HG02840 (cell line): ENCODE data around the gene OR7G2.
"Not testable (repeated sequence)": the region's sequence is repeated elsewhere in the genome, so short reads cannot be mapped to it uniquely, and the experiment has no call there.

Experiments used
- ATAC-seq: cut with Tn5 transposase; IDR thresholded peaks from one replicate; pipeline ENCODE4 v1.9.1; 2021; ENCODE audit warnings: mild to moderate bottlenecking, moderate library complexity, moderate number of reproducible peaks; ENCODE audit not compliant: unreplicated experiment, low FRiP score

OR7G2 gene

GRCh38 chr19:9075064-9075949, 32.0 kb downstream of the OR7G2 start:
- no peak for ATAC-seq

GRCh38 chr19:9073806-9074205, 33.5 kb downstream of the OR7G2 start:
- ATAC-seq: no peak

- ATAC-seq: not testable (repeated sequence)
These were observed 35.6 kb downstream of the OR7G2 start for GRCh38 chr19:9071720-9072119.

DNA sequence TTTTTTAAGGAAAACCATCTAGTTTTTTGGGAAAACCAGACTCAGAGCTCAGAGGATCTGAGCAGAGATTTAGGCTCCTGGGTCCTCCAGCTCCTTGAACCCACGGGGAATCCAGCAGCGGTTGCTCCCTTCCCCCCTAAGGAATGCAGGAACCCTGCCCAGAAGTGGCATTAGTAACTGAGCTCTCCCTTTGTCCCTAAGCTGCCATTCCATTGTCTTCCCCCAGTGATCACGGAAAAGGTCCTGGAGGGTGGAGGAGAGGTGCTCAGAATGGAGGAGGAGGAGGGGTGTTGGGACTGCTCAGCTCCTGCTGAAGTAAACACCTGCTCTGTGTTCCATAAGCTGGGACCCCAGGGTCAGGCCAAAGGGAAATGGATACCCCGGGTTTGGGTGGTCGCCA, 37.2 kb downstream of the OR7G2 start:
- ATAC-seq: no peak

DNA sequence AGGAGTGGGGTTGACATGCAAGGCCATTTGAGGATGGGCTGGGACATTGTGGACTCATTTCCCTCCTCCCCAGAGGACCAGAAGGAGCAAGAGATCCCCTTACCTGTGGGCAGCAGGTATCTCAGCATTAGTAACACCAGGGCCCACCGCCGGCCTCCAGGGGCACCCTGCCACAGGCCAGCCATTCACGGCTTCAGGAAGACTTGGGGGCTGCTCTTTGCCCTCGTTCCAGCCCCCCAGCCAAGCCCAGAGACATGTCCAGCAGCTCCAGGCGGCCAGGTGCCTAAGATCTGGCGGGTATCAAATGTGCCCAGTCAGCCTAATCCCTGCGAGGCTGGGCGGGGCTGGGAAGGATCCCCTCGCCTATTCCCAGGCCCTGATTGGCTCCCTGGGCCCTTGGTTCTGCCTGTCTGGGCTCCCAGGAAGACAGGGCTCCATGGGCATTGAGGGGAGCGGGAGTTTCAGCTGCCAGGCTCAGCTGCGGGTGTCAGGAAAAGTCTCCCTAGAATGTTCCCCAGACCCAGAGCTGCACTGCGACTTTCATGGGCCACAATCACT, 41.7 kb downstream of the OR7G2 start:
- no peak for ATAC-seq

DNA sequence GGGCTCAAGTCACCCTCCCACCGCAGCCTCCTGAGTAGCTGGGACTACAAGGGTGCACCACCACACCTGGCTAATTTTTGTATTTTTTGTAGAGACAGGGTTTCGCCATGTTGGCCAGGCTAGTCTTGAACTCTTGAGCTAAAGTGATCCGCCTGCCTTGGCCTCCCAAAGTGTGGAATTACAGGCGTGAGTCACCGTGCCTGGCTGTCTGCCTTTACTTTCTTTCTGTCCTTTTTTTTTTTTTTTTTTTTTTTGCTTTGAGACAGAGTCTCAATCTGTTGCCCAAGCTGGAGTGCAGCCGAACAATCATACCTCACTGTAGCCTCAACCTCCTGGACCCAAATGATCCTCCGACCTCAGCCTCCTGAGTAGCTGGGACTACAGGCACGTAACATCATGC, 45.4 kb downstream of the OR7G2 start:
- no peak for ATAC-seq

DNA sequence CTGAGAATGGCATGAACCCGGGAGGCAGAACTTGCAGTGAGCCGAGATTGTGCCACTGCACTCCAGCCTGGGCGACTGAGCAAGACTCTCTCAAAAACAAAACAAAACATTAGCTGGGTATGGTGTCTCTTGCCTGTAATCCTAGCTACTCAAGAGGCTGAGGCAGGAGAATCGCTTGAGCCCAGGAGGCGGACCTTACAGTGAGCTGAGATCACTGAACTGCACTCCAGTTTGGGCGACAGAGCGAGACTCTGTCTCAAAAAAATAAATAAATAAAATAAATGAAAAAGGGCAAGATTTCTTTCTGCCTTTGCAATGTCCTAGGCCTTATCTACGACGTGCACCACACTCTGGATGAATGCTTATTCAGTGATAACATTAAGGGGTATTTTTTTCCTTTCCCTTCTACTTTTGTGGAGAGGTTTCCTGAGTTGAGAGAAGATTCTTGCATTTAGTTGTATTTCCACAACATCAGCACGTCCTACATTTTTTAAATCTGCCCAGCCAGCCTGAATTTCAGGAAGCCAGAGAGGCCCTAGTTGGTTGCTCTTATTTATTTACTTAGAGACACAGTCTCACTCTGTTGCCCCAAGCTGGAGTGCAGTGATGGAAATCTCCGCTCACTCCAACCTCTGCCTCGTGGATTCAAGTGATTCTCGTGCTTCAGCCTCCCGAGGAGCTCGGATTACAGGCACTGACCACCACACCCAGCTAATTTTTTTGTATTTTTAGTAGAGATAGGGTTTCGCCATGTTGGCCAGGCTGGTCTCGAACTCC, 46.5 kb downstream of the OR7G2 start:
- no peak for ATAC-seq

GRCh38 chr19:9058905-9059667, 48.2 kb downstream of the OR7G2 start:
- no peak for ATAC-seq

- ATAC-seq: no peak
These were observed 49.6 kb downstream of the OR7G2 start for GRCh38 chr19:9057505-9058258.

DNA sequence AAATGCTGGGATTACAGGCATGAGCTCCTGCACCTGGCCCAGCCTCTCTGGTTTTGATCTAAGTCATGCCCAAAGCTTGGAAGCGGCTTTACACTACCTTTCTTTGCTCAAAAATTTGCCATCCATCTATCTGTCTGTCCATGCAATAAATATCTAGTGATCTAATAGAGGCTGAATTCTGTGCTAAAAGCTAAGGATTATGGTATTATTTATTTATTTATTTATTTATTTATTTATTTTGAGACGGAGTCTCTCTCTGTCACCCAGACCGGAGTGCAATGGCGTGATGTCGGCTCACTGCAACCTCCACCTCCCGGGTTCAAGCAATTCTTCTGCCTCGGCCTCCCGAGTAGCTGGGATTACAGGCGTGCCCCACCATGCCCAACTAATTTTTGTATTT, 51.1 kb downstream of the OR7G2 start:
- not testable (repeated sequence) for ATAC-seq

DNA sequence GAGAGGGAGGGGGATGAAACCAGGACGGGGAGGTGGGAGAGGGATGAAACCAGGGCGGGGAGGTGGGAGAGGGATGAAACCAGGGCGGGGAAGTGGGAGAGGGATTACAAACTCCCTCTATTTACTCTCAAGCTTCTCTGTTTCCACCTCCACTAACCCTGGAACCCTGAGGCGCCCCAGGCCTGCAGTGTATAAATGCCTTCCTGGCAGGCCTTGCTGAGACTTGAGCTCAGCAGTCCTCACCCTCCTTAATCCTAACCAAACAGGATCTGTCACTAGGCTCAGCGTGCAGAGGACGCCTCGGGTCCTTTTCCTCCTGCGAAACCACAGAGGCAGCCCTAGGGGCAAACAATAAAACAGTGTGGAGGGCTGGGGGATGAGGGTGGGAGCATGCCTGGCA, 52.5 kb downstream of the OR7G2 start:
- no peak for ATAC-seq

DNA sequence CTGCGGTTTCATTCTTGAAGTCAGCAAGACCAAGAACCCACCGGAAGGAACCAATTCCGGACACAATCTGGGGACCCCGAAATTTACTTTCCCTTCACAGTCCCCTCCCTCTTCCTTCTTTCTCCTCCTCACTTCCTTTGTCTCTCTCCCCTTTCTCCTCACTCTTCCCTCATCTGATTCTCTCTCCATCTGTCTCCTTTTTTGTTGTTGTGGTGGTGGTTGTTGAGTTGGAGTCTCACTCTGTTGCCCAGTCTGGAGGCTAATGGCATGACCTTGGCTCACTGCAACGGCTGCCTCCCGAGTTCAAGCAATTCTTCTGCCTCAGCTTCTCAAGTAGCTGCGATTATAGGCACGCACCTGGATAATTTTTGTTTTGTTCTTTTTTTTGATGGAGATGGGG, 53.1 kb downstream of the OR7G2 start:
- ATAC-seq: no peak

- not testable (repeated sequence) for ATAC-seq
These were observed 53.6 kb downstream of the OR7G2 start for GRCh38 chr19:9053674-9054073.

- no peak for ATAC-seq
These were observed 54.4 kb downstream of the OR7G2 start for GRCh38 chr19:9052894-9053293.
